ENCODE data around the gene MTHFD1.

Gene MTHFD1

DNA sequence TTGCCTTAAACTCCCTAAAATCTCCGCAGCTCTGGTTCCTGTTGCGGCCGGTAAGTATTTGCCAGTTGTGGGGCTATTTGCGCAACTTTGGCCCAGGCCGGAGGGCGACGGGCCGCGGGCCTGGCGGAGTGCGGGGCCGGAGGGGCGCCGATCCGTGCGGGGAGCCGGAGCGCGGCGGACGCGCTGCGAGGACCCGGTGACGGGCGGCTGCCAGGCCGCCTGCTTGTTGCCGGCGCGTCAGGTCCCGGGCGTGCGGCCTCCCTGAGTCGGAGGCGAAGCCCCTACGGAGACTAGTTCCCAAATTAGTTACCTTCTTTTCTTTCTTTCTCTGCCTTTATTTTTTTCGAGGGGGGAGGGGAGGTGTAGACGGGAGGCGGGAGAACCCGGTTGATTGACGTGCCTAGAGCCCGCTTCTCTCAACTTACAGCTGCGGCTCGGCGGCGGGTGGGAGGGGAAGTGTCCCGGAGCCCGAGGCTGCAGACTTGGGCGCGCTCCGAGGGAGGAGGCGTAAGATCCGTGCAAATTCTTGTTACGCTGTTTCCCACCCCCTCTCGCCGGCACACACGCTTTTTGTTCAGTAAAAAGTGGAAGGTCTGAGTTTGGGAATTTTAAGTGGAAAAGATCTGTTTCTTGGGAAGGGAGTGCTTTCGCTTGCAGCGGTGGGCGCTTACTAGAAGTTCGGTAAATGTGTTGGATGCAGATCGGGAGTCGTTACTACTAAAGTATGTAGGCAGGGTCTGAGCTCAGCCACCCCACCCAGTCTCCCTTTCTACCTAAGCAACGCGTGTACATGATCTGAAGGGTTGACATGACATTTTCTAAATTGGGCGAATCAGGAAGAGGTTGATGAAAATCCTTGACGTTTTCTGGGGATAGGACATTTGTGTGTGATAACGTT lies 117.0 kb downstream of the MTHFD1 start:
- no peak for TF ChIP-seq CTCF (IDR thresholded peaks at IDR 0.05; ENCODE audit: low read depth, low read length, missing control alignments)
- DNase-seq (ENCODE audit: extremely low read depth, low read depth), result no peak
- peak overlapping the region; percentile 84 for H3K4me3 ChIP-seq (replicated peaks; ENCODE audit: low read depth, low read length)

DNA sequence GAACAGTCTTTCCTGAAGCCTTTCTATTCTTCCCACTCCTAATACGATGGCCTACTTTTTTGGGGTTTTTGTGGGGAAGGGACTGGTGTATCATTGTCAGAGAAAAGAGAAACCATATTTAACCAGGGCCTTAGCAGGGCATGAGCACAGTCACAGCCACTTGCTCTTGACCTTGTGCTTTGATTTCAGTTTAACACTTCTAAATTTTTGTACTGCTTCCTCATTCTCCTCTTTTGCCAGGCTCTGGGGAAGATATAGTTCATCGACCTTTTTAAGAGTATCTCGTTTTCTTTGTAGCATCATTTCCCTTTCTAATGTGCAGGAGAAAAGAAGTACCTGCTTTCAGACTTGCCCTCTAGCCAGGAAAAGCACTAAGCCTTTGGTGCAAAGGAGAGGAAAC lies 118.6 kb downstream of the MTHFD1 start:
- no peak for TF ChIP-seq CTCF (IDR thresholded peaks at IDR 0.05; ENCODE audit: low read depth, low read length, missing control alignments)
- DNase-seq (ENCODE audit: extremely low read depth, low read depth), result no peak
- peak overlapping the region; percentile 84 for H3K4me3 ChIP-seq (replicated peaks; ENCODE audit: low read depth, low read length)

DNA sequence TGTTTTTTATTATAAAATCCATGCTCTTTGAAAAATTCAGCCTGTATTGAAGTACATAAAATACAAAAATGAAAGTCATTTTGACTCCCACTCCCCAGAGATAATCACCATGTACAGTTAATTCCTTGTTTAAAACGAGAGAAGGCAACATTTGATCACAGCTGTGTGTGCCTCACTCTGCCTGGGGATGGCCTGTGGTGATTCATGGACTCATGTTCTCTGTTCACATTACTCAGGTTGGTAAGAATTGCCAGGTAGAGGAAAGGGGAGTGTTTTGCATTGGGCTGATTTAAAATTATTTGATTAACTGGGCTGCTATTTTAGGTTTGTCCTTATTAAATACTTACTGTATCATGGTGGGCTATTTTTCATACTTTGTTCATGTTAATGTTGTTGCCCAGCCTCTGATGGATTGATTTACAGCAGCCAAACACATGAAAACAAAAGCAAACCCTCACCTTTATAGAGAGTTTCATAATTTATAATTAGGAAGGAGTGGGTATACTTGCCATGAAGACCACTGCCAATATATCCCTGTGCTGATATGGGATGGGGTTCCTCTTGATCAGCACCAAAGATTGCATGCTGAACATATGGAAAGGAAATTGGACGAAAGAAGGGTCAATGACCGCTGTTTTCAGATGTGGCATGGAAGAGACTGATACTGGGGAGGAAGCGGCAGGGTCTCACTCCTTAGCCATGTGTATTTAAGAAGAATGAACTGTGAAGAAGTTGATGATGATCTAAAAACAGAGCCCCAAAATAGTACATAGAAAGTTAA lies 119.4 kb downstream of the MTHFD1 start:
- TF ChIP-seq CTCF (IDR thresholded peaks at IDR 0.05; ENCODE audit: low read depth, low read length, missing control alignments), result no peak
- DNase-seq (ENCODE audit: extremely low read depth, low read depth), result no peak
- 0 out of 2 replicates have a peak overlapping the region, but pooled peaks have one; percentile 9 for H3K4me3 ChIP-seq (replicated peaks; ENCODE audit: low read depth, low read length)

- H3K4me3 ChIP-seq (replicated peaks; ENCODE audit: low read depth, low read length), result no peak overlapping the region
- DNase-seq (ENCODE audit: extremely low read depth, low read depth), result no peak
- no peak for TF ChIP-seq CTCF (IDR thresholded peaks at IDR 0.05; ENCODE audit: low read depth, low read length, missing control alignments)
These were observed 120.1 kb downstream of the MTHFD1 start for GRCh38 chr14:64508215-64508776.

GRCh38 chr14:64509036-64509435 lies 120.9 kb downstream of the MTHFD1 start:
- no peak for DNase-seq (ENCODE audit: extremely low read depth, low read depth)

More at GRCh38 chr14:64509036-64509435, 120.9 kb downstream of the MTHFD1 start:
- TF ChIP-seq CTCF (IDR thresholded peaks at IDR 0.05; ENCODE audit: low read depth, low read length, missing control alignments), result no peak
- H3K4me3 ChIP-seq (replicated peaks; ENCODE audit: low read depth, low read length), result no peak overlapping the region

Measured in HFF-Myc (cell line).